Calu3 (cell line): Measurements from ENCODE around the gene RAB20. TPM values are rescaled to one million over a fixed set of nuclear protein-coding genes. Genes with fewer than 3 reads are reported as not detected.

ENCODE experiments used
- BruUV-seq: library from RNA; stranded (reverse); fragments of 400-500 nt; replicated peaks from 2 replicates; lab custom pipeline; 2021; lab: Mats Ljungman, UMichigan
- CTCF ChIA-PET: fragments of 300-600 bp; sonication (Branson Sonifier 250); formaldehyde crosslinking; loops from one replicate; lab custom pipeline; 2022; ENCODE audit warnings: antibody characterized with exemption; lab: Charles Lee
- DNase-seq: peaks from one replicate; pipeline ENCODE4 v3.0.0; 2022
- H3K27ac Mint-ChIP-seq: one replicate; pipeline ENCODE4 v1.8.0; 2022; ENCODE audit warnings: mixed read lengths; ENCODE audit not compliant: unreplicated experiment
- H3K27me3 Mint-ChIP-seq: one replicate; pipeline ENCODE4 v1.8.0; 2022; ENCODE audit warnings: mixed read lengths; ENCODE audit not compliant: unreplicated experiment
- H3K36me3 Mint-ChIP-seq: one replicate; pipeline ENCODE4 v1.8.0; 2022; ENCODE audit warnings: mild to moderate bottlenecking, moderate library complexity, mixed read lengths; ENCODE audit not compliant: insufficient read depth, unreplicated experiment
- H3K4me1 Mint-ChIP-seq: one replicate; pipeline ENCODE4 v1.8.0; 2022; ENCODE audit warnings: mild to moderate bottlenecking, low read depth, mixed read lengths; ENCODE audit not compliant: unreplicated experiment
- H3K4me3 Mint-ChIP-seq: one replicate; pipeline ENCODE4 v1.8.0; 2022; ENCODE audit warnings: mild to moderate bottlenecking, low read depth, moderate library complexity, mixed read lengths; ENCODE audit not compliant: unreplicated experiment
- H3K9me3 Mint-ChIP-seq: one replicate; pipeline ENCODE4 v1.8.0; 2022; ENCODE audit warnings: low read depth, mixed read lengths; ENCODE audit not compliant: unreplicated experiment
- intact Hi-C: fragments of 100-400 bp; cut with micrococcal nuclease; formaldehyde crosslinking; loops from one replicate; pipeline ENCODE4 v1.10.0; 2022; ENCODE audit not compliant: unreplicated experiment
- total RNA-seq: library from RNA; stranded (reverse); gene quantifications from 2 replicates; pipeline ENCODE4 v1.2.3, GENCODE V29; 2022
- TF ChIP-seq, protein P1 (sequence below): fragments of 200-600 bp; IDR thresholded peaks from one replicate; pipeline ENCODE4 v1.8.0; 2022; ENCODE audit warnings: antibody characterized with exemption; ENCODE audit not compliant: unreplicated experiment

Gene RAB20
- total RNA-seq, 1 experiment from 2014 or later: 9.7 TPM

DNA sequence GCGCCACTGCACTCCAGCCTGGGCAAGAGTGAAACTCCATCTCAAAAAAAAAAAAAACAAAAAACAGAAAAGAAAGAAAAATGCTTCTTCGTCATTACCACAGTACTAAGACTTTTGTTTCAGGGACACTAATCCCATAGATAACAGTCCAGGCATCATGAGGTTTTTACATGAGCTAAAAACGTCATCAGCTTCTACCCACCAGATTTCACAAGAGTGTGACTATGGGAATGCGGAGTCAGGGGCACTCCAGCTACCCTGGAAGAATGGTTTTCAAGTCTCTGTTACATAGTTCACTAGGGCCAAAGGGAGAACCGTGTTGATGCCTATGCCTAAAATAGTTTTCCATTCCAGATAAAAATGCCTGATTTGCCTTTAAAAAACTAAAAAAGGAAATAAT, 33.2 kb downstream of the RAB20 start:
- Mint-ChIP-seq H3K27ac (no peak overlapping the region), H3K4me1 (peaks cover 8% of the 10 kb centered on the region)

DNA sequence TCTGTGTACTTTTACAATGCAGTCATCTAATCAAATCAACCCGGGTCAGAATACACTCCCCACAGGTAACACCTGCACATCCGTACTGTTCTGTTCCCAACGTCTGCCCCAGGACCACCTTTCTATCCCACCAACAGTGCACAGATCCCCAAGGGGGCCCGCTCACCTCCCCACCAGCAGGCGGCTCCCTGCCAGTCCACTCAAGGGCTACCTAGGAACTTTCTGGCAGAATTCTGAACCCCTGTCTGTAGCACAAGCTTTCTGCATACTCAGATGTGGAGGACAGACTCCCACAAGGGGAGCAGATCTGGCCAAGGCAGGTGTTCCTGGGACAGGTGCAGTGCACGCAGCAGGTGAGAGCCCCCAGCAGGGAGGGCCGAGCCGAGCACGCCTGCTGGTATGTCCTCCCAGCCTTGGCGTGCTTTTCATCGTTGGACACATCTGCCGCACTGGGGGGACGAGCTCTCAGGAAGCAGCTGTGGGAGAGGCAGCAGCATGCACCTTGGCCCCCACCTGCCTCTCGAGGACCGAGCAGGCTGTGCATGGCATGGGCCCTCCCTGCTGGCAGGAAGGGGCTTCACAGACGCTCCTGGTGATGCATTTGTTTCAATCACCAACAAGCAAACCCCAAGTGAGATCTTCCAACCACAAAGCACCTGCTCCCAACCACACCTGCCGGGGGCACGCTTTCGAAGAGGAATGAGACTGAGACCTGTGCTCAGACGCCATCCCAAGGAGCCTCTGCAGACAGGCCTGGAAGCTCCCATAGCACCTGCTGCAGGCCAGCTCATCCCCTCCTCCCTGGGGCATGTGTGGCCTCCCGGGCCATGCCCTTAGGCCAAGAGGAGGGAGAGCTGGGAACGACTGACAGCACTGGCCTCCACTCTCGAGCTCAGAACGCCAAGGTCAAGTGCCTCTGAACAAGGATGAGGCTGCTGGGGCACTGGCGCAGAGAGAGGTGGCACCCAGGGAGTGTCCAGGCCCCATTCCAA, 35.9 kb downstream of the RAB20 start:
- intact Hi-C loops: loop anchor here (2.0 kb wide), 1 partner anchor 69 kb away; no protein-coding TSS in a partner anchor
- DNase-seq: no peak
- H3K36me3 Mint-ChIP-seq: peaks cover 5% of the 10 kb centered on the region
- H3K4me1 Mint-ChIP-seq: peaks cover 8% of the 10 kb centered on the region
- no peaks in the 10 kb centered on the region for H3K27me3 Mint-ChIP-seq
- peak overlapping the region; percentile 19 for H3K4me3 Mint-ChIP-seq
- H3K27ac Mint-ChIP-seq: no peak overlapping the region
- TF ChIP-seq, protein P1, sequence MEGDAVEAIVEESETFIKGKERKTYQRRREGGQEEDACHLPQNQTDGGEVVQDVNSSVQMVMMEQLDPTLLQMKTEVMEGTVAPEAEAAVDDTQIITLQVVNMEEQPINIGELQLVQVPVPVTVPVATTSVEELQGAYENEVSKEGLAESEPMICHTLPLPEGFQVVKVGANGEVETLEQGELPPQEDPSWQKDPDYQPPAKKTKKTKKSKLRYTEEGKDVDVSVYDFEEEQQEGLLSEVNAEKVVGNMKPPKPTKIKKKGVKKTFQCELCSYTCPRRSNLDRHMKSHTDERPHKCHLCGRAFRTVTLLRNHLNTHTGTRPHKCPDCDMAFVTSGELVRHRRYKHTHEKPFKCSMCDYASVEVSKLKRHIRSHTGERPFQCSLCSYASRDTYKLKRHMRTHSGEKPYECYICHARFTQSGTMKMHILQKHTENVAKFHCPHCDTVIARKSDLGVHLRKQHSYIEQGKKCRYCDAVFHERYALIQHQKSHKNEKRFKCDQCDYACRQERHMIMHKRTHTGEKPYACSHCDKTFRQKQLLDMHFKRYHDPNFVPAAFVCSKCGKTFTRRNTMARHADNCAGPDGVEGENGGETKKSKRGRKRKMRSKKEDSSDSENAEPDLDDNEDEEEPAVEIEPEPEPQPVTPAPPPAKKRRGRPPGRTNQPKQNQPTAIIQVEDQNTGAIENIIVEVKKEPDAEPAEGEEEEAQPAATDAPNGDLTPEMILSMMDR: no peak
- H3K9me3 Mint-ChIP-seq: no peaks in the 10 kb centered on the region
- no TSS peak for BruUV-seq
- CTCF ChIA-PET: no interaction called here

More for the DNA sequence above, 33.2 kb downstream of the RAB20 start:
- BruUV-seq: no TSS peak
- H3K36me3 Mint-ChIP-seq: peaks cover 5% of the 10 kb centered on the region
- TF ChIP-seq, protein P1: no peak
- CTCF ChIA-PET: interaction anchor here (0.7 to 1.5 kb wide), 2 partner anchors 21 to 107 kb away, joined by 3 to 7 read pairs; no protein-coding TSS in a partner anchor
- H3K9me3 Mint-ChIP-seq: no peaks in the 10 kb centered on the region
- intact Hi-C loops: no loop called here
- no peaks in the 10 kb centered on the region for H3K27me3 Mint-ChIP-seq
- H3K4me3 Mint-ChIP-seq: no peak overlapping the region
- no peak for DNase-seq

DNA sequence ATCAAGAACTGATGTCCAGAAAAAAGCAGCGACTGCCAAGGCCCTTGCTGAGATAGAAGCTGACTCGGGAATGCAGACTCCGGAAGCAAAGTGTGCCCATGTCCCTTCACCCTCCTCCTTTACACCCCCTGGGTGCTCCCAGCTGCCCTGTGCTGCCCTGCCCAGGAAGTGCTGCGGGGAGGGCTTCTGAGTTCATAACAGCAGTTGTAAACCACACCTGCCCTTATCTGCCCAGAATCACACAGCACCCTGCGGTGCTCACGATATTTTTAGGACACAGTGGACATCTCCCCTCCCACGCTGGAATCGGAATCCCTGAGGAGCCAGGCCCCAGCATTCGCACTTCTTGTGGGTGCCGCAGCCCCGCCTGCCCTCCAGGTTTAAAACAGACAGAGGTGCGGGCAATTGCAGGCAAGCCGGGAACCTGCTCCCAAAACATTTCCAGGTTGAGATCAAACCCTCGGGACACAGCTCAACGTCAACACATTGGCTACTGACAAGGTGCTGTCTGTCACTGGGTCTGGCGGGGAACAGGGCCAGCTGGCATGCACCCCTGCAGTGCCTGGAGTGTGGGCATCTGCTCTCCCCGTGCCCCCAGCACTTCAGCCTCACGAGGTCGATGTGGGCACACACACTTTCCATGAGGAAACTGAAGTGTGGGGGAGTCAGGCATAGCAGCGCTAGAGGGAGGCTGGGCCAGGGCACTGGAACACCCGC, 36.8 kb downstream of the RAB20 start:
- TF ChIP-seq, protein P1: no peak
- CTCF ChIA-PET: interaction anchor here (0.6 kb wide), 1 partner anchor 59 kb away, joined by 3 read pairs; no protein-coding TSS in a partner anchor

DNA sequence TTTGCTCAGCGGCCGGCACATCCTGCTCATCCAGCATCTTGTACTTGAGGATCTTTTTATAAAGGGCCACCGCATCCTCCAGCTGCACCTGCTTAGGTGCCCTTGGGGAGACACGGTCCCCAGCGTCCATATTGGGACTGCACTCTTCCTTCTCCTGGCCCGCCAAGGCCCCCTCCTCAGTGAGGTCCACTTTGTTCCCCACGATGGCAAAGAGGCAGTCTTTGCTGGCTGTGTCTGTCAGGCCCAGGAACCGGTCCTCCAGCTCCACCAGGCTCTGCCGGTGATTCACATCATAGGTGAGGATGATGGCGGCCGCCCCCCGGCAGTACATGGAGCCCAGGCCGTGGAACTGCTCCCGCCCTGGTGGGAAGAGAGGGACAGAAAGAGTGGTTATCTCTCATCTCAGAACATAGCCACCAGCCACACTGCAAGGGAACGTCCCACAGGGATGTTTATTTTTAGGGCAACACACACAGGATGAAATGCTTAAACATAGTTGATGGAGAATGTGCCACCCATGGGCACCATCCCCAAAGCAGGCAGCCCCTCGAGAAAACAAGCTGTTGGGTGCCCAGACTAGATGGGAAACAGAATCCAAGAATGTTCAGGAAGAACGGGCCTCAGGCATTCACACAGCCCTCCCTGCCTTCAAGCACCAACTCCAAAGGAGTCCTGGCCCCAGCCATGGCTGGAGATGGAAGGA, 37.5 kb downstream of the RAB20 start:
- Mint-ChIP-seq H3K27me3 (no peaks in the 10 kb centered on the region), H3K27ac (no peak overlapping the region), H3K9me3 (no peaks in the 10 kb centered on the region), H3K4me1 (peaks cover 8% of the 10 kb centered on the region), H3K36me3 (peaks cover 5% of the 10 kb centered on the region), H3K4me3 (peak overlapping the region; percentile 19)
- no peak for DNase-seq
- BruUV-seq: no TSS peak
- TF ChIP-seq, protein P1: no peak
- CTCF ChIA-PET: interaction anchor here (0.6 kb wide), 1 partner anchor 60 kb away, joined by 3 read pairs; no protein-coding TSS in a partner anchor
- intact Hi-C loops: loop anchor here (1.0 kb wide), 1 partner anchor 35 kb away; no protein-coding TSS in a partner anchor

More for the DNA sequence above, 36.8 kb downstream of the RAB20 start:
- H3K9me3 Mint-ChIP-seq: no peaks in the 10 kb centered on the region
- intact Hi-C loops: no loop called here
- peak overlapping the region; percentile 19 for H3K4me3 Mint-ChIP-seq
- no TSS peak for BruUV-seq
- H3K4me1 Mint-ChIP-seq: peaks cover 8% of the 10 kb centered on the region
- H3K27ac Mint-ChIP-seq: no peak overlapping the region
- DNase-seq: peak; percentile 28
- peaks cover 5% of the 10 kb centered on the region for H3K36me3 Mint-ChIP-seq
- H3K27me3 Mint-ChIP-seq: no peaks in the 10 kb centered on the region
